GM23338 (cell line): ENCODE data around the gene SPON2. TPM values are rescaled to one million over a fixed set of nuclear protein-coding genes. Genes with fewer than 3 reads are reported as not detected.

Experiments
- ATAC-seq: fragments of 200-7000 bp; cut with Tn5 transposase; 3 replicates; pipeline ENCODE4 v1.9.1; 2020
- DNase-seq: peaks from one replicate; pipeline ENCODE4 v3.0.0-alpha.2; 2015; ENCODE audit warnings: low spot score
- H2AFZ ChIP-seq: fragments of 200-600 bp; sonication (generic); 2 replicates; pipeline ENCODE4 v1.8.0; 2016; ENCODE audit warnings: antibody characterized with exemption, mild to moderate bottlenecking, moderate library complexity
- H3F3A ChIP-seq: fragments of 200-600 bp; sonication (generic); replicated peaks from 2 replicates; pipeline ENCODE4 v1.8.0; 2017; ENCODE audit warnings: antibody characterized with exemption, mixed run types, low read depth
- H3K27ac ChIP-seq: fragments of 200-600 bp; sonication (generic); 2 replicates; pipeline ENCODE4 v1.6.1; 2016; ENCODE audit warnings: low read depth
- H3K27me3 ChIP-seq: fragments of 200-600 bp; sonication (generic); 2 replicates; pipeline ENCODE4 v1.8.0; 2016; ENCODE audit warnings: mild to moderate bottlenecking, mixed run types, moderate library complexity; ENCODE audit not compliant: insufficient read depth
- H3K36me3 ChIP-seq: fragments of 200-600 bp; sonication (generic); 2 replicates; pipeline ENCODE4 v1.8.0; 2016; ENCODE audit warnings: mild to moderate bottlenecking; ENCODE audit not compliant: insufficient read depth
- H3K4me1 ChIP-seq: fragments of 200-600 bp; sonication (generic); 2 replicates; pipeline ENCODE4 v1.8.0; 2016; ENCODE audit warnings: mild to moderate bottlenecking, moderate library complexity; ENCODE audit not compliant: insufficient read depth
- H3K4me2 ChIP-seq: fragments of 200-600 bp; sonication (generic); 2 replicates; pipeline ENCODE4 v1.7.1; 2017; ENCODE audit warnings: mixed run types
- H3K4me3 ChIP-seq: fragments of 200-600 bp; sonication (generic); 2 replicates; pipeline ENCODE4 v1.6.1; 2016; ENCODE audit warnings: mixed run types
- H3K79me2 ChIP-seq: fragments of 200-600 bp; sonication (generic); replicated peaks from 2 replicates; pipeline ENCODE4 v1.8.0; 2017; ENCODE audit warnings: mild to moderate bottlenecking; ENCODE audit not compliant: insufficient read depth
- H3K9me2 ChIP-seq: fragments of 200-600 bp; sonication (generic); 2 replicates; pipeline ENCODE4 v1.8.0; 2017; ENCODE audit not compliant: insufficient read depth
- H4K20me1 ChIP-seq: fragments of 200-600 bp; sonication (generic); replicated peaks from 2 replicates; pipeline ENCODE4 v1.8.0; 2017; ENCODE audit warnings: mild to moderate bottlenecking; ENCODE audit not compliant: insufficient read depth
- H3K27ac Mint-ChIP-seq: 2 replicates; pipeline ENCODE4 v1.8.0; 2020; ENCODE audit warnings: inconsistent platforms, mild to moderate bottlenecking, moderate library complexity, mixed read lengths
- H3K27me3 Mint-ChIP-seq: 3 replicates; pipeline ENCODE4 v1.8.0; 2022; ENCODE audit warnings: low read depth, mild to moderate bottlenecking, moderate library complexity, mixed read lengths, inconsistent platforms; ENCODE audit not compliant: insufficient read depth, poor library complexity
- H3K36me3 Mint-ChIP-seq: 3 replicates; pipeline ENCODE4 v1.8.0; 2021; ENCODE audit warnings: low read depth, mild to moderate bottlenecking, inconsistent platforms, moderate library complexity, mixed read lengths
- H3K4me1 Mint-ChIP-seq: 3 replicates; pipeline ENCODE4 v1.8.0; 2020; ENCODE audit warnings: mild to moderate bottlenecking, inconsistent platforms, mixed read lengths
- H3K4me3 Mint-ChIP-seq: 3 replicates; pipeline ENCODE4 v1.8.0; 2021; ENCODE audit warnings: moderate library complexity, mild to moderate bottlenecking, inconsistent platforms, mixed read lengths
- H3K9me3 Mint-ChIP-seq: 3 replicates; pipeline ENCODE4 v1.8.0; 2020; ENCODE audit warnings: moderate library complexity, mild to moderate bottlenecking, inconsistent platforms, mixed read lengths
- CREB1 ChIP-seq: fragments of 250-450 bp; sonication (Bioruptor Pico); IDR thresholded peaks from 2 replicates; pipeline ENCODE4 v1.5.0; 2020; ENCODE audit warnings: low read depth, mild to moderate bottlenecking, moderate library complexity
- EZH2 ChIP-seq: fragments of 200-600 bp; sonication (generic); IDR thresholded peaks from one replicate; pipeline ENCODE4 v1.8.0; 2017; ENCODE audit warnings: antibody characterized with exemption, mild to moderate bottlenecking, low read depth; ENCODE audit not compliant: unreplicated experiment
- EZH2phosphoT487 ChIP-seq: fragments of 200-600 bp; sonication (generic); IDR thresholded peaks from one replicate; pipeline ENCODE4 v1.8.1; 2018; ENCODE audit warnings: antibody characterized with exemption; ENCODE audit not compliant: unreplicated experiment
- JUNB ChIP-seq: IDR thresholded peaks from one replicate; pipeline ENCODE4 v1.6.1; 2016; ENCODE audit warnings: antibody characterized with exemption; ENCODE audit not compliant: unreplicated experiment
- NANOG ChIP-seq: IDR thresholded peaks from 2 replicates; pipeline ENCODE4 v1.6.1; 2016; ENCODE audit warnings: antibody characterized with exemption, borderline replicate concordance
- POLR2AphosphoS5 ChIP-seq: IDR thresholded peaks from 2 replicates; pipeline ENCODE4 v1.6.1; 2016; ENCODE audit warnings: antibody characterized with exemption, low read depth
- STAT1 ChIP-seq: IDR thresholded peaks from one replicate; pipeline ENCODE4 v1.6.1; 2016; ENCODE audit warnings: antibody characterized with exemption; ENCODE audit not compliant: unreplicated experiment
- ZNF114 ChIP-seq: fragments of 250-450 bp; sonication (Bioruptor Pico); IDR thresholded peaks from 2 replicates; pipeline ENCODE4 v1.5.0; 2020; ENCODE audit warnings: mild to moderate bottlenecking, moderate library complexity
- ZNF331 ChIP-seq: fragments of 250-450 bp; sonication (Bioruptor Pico); IDR thresholded peaks from 2 replicates; pipeline ENCODE4 v1.5.0; 2020; ENCODE audit warnings: low read depth, mild to moderate bottlenecking, moderate library complexity
- polyA plus RNA-seq: library from polyadenylated mRNA; unstranded; fragments of >200 nt; fragmentation: Nextera tagmentation; extraction: Ambion mirVana; gene quantifications from 2 replicates; pipeline ENCODE4 v1.2.1, GENCODE V29; 2016
- total RNA-seq: library from RNA; depleted of rRNA; stranded (reverse); fragments of >200 nt; shearing (Covaris generic); gene quantifications from 2 replicates; pipeline ENCODE4 v1.2.3, GENCODE V29; 2014
- TF ChIP-seq, protein P1 (sequence below): IDR thresholded peaks from 2 replicates; pipeline ENCODE4 v1.6.1; 2016; ENCODE audit warnings: antibody characterized with exemption
- TF ChIP-seq, protein P2 (sequence below), 2 experiments: fragments of 200-600 bp in 1 of 2; sonication (generic) in 1 of 2; conservative IDR thresholded peaks; 2 replicates each; pipeline versions ENCODE4 v1.5.1 to v1.6.1; 2016 to 2017; ENCODE audit warnings: antibody characterized with exemption in 2 of 2, low read depth in 2 of 2, mild to moderate bottlenecking in 2 of 2, moderate library complexity in 1 of 2
- TF ChIP-seq, protein P3 (sequence below): fragments of 250-450 bp; sonication (Bioruptor Pico); IDR thresholded peaks from 2 replicates; pipeline ENCODE4 v1.5.0; 2020; ENCODE audit warnings: mild to moderate bottlenecking, moderate library complexity
- TF ChIP-seq, protein P4 (sequence below): IDR thresholded peaks from one replicate; pipeline ENCODE4 v1.6.1; 2018; ENCODE audit warnings: antibody characterized with exemption; ENCODE audit not compliant: unreplicated experiment

The SPON2 gene
- total and polyA plus RNA-seq, 2 experiments from 2014 or later, result 2.1 to 2.4 TPM

DNA sequence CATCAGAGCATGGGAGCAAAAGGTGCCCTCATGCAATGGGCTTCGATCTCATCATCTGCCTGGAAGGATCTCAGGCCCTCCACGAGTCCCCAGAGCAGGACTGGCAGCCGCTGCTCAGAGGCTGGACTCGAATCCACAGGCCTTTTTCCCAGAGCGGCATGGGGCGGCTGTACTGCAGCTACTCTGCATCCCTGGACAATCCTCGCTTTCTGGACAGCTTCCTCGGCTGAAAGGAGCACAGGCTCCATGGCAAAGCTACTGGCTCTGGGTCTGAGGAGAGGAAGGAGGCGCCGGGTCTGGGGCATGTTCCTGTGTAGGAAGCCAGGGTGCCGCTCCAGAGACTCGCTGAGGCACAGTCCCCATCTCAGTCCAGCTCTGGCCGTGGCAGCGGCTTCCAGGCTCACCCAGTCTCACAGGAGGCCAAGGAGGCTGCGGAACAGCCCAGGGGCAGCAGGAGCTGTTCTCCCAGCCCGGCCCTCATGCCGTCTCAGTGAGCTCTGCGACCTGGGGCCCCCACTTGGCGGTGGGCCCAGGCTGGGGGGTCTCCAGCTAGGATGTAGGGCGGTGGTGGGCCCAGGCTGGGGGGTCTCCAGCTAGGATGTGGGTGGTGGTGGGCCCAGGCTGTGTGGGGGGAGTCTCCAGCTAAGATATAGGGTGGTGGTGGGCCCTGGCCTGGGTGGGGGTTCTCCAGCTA lies 2.7 kb upstream of the SPON2 start:
- Histone ChIP-seq H3K4me2 (no peak overlapping the region), H3K4me1 (no peaks in the 10 kb centered on the region), H3K27ac (no peak overlapping the region), H3F3A (no peaks in the 10 kb centered on the region), H3K27me3 (peaks cover 48% of the 10 kb centered on the region), H3K79me2 (no peaks in the 10 kb centered on the region), H3K9me2 (no peaks in the 10 kb centered on the region), H4K20me1 (no peaks in the 10 kb centered on the region), H3K36me3 (0 out of 2 replicates have a peak, but pooled peaks cover 4% of the 10 kb centered on the region), H3K4me3 (no peak overlapping the region), H2AFZ (no peak overlapping the region)
- no peak for TF ChIP-seq EZH2
- TF ChIP-seq ZNF114 (CRISPR knock-in tag), result no peak
- no peak for TF ChIP-seq CREB1 (CRISPR knock-in tag)
- TF ChIP-seq ZNF331, result no peak
- no peak for TF ChIP-seq POLR2AphosphoS5
- TF ChIP-seq EZH2phosphoT487, result no peak
- no peak for TF ChIP-seq JUNB
- TF ChIP-seq, protein P1, sequence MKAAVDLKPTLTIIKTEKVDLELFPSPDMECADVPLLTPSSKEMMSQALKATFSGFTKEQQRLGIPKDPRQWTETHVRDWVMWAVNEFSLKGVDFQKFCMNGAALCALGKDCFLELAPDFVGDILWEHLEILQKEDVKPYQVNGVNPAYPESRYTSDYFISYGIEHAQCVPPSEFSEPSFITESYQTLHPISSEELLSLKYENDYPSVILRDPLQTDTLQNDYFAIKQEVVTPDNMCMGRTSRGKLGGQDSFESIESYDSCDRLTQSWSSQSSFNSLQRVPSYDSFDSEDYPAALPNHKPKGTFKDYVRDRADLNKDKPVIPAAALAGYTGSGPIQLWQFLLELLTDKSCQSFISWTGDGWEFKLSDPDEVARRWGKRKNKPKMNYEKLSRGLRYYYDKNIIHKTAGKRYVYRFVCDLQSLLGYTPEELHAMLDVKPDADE, result no peak
- TF ChIP-seq STAT1, result no peak
- TF ChIP-seq, protein P2, sequence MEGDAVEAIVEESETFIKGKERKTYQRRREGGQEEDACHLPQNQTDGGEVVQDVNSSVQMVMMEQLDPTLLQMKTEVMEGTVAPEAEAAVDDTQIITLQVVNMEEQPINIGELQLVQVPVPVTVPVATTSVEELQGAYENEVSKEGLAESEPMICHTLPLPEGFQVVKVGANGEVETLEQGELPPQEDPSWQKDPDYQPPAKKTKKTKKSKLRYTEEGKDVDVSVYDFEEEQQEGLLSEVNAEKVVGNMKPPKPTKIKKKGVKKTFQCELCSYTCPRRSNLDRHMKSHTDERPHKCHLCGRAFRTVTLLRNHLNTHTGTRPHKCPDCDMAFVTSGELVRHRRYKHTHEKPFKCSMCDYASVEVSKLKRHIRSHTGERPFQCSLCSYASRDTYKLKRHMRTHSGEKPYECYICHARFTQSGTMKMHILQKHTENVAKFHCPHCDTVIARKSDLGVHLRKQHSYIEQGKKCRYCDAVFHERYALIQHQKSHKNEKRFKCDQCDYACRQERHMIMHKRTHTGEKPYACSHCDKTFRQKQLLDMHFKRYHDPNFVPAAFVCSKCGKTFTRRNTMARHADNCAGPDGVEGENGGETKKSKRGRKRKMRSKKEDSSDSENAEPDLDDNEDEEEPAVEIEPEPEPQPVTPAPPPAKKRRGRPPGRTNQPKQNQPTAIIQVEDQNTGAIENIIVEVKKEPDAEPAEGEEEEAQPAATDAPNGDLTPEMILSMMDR (conservative IDR thresholded peaks at IDR 0.05; ENCODE audit: low read depth in 2 of 2), result no peak
- no peak for TF ChIP-seq NANOG
- TF ChIP-seq, protein P3, sequence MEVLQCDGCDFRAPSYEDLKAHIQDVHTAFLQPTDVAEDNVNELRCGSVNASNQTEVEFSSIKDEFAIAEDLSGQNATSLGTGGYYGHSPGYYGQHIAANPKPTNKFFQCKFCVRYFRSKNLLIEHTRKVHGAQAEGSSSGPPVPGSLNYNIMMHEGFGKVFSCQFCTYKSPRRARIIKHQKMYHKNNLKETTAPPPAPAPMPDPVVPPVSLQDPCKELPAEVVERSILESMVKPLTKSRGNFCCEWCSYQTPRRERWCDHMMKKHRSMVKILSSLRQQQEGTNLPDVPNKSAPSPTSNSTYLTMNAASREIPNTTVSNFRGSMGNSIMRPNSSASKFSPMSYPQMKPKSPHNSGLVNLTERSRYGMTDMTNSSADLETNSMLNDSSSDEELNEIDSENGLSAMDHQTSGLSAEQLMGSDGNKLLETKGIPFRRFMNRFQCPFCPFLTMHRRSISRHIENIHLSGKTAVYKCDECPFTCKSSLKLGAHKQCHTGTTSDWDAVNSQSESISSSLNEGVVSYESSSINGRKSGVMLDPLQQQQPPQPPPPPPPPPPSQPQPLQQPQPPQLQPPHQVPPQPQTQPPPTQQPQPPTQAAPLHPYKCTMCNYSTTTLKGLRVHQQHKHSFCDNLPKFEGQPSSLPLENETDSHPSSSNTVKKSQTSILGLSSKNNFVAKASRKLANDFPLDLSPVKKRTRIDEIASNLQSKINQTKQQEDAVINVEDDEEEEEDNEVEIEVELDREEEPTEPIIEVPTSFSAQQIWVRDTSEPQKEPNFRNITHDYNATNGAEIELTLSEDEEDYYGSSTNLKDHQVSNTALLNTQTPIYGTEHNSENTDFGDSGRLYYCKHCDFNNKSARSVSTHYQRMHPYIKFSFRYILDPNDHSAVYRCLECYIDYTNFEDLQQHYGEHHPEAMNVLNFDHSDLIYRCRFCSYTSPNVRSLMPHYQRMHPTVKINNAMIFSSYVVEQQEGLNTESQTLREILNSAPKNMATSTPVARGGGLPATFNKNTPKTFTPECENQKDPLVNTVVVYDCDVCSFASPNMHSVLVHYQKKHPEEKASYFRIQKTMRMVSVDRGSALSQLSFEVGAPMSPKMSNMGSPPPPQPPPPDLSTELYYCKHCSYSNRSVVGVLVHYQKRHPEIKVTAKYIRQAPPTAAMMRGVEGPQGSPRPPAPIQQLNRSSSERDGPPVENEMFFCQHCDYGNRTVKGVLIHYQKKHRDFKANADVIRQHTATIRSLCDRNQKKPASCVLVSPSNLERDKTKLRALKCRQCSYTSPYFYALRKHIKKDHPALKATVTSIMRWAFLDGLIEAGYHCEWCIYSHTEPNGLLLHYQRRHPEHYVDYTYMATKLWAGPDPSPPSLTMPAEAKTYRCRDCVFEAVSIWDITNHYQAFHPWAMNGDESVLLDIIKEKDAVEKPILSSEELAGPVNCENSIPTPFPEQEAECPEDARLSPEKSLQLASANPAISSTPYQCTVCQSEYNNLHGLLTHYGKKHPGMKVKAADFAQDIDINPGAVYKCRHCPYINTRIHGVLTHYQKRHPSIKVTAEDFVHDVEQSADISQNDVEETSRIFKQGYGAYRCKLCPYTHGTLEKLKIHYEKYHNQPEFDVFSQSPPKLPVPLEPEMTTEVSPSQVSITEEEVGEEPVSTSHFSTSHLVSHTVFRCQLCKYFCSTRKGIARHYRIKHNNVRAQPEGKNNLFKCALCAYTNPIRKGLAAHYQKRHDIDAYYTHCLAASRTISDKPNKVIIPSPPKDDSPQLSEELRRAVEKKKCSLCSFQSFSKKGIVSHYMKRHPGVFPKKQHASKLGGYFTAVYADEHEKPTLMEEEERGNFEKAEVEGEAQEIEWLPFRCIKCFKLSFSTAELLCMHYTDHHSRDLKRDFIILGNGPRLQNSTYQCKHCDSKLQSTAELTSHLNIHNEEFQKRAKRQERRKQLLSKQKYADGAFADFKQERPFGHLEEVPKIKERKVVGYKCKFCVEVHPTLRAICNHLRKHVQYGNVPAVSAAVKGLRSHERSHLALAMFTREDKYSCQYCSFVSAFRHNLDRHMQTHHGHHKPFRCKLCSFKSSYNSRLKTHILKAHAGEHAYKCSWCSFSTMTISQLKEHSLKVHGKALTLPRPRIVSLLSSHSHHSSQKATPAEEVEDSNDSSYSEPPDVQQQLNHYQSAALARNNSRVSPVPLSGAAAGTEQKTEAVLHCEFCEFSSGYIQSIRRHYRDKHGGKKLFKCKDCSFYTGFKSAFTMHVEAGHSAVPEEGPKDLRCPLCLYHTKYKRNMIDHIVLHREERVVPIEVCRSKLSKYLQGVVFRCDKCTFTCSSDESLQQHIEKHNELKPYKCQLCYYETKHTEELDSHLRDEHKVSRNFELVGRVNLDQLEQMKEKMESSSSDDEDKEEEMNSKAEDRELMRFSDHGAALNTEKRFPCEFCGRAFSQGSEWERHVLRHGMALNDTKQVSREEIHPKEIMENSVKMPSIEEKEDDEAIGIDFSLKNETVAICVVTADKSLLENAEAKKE, result no peak
- TF ChIP-seq, protein P4, sequence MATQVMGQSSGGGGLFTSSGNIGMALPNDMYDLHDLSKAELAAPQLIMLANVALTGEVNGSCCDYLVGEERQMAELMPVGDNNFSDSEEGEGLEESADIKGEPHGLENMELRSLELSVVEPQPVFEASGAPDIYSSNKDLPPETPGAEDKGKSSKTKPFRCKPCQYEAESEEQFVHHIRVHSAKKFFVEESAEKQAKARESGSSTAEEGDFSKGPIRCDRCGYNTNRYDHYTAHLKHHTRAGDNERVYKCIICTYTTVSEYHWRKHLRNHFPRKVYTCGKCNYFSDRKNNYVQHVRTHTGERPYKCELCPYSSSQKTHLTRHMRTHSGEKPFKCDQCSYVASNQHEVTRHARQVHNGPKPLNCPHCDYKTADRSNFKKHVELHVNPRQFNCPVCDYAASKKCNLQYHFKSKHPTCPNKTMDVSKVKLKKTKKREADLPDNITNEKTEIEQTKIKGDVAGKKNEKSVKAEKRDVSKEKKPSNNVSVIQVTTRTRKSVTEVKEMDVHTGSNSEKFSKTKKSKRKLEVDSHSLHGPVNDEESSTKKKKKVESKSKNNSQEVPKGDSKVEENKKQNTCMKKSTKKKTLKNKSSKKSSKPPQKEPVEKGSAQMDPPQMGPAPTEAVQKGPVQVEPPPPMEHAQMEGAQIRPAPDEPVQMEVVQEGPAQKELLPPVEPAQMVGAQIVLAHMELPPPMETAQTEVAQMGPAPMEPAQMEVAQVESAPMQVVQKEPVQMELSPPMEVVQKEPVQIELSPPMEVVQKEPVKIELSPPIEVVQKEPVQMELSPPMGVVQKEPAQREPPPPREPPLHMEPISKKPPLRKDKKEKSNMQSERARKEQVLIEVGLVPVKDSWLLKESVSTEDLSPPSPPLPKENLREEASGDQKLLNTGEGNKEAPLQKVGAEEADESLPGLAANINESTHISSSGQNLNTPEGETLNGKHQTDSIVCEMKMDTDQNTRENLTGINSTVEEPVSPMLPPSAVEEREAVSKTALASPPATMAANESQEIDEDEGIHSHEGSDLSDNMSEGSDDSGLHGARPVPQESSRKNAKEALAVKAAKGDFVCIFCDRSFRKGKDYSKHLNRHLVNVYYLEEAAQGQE, result no peak
- ATAC-seq, result no peak
- Mint-ChIP-seq H3K27me3 (peaks cover 45% of the 10 kb centered on the region), H3K36me3 (peaks cover 3% of the 10 kb centered on the region; the same call in 2 of the 3 replicates), H3K9me3 (peaks cover 14% of the 10 kb centered on the region), H3K27ac (no peak overlapping the region), H3K4me1 (no peaks in the 10 kb centered on the region; the same call in 1 of the 3 replicates), H3K4me3 (no peak overlapping the region)
- DNase-seq, result no peak
